Nephron (organoid): ENCODE results near the gene LLGL2.

Experiments
- H3K27ac Mint-ChIP-seq, 3 experiments: 2 replicates each; pipeline ENCODE4 v1.8.0; 2020; ENCODE audit warnings: mixed read lengths in 3 of 3, mild to moderate bottlenecking in 2 of 3, moderate library complexity in 1 of 3
- H3K27me3 Mint-ChIP-seq: 2 replicates; pipeline ENCODE4 v1.8.0; 2021; ENCODE audit warnings: low read depth, mild to moderate bottlenecking, moderate library complexity, mixed read lengths
- H3K36me3 Mint-ChIP-seq: 2 replicates; pipeline ENCODE4 v1.8.0; 2020; ENCODE audit warnings: low read depth, mixed read lengths
- H3K4me1 Mint-ChIP-seq: 2 replicates; pipeline ENCODE4 v1.8.0; 2020; ENCODE audit warnings: mixed read lengths
- H3K4me3 Mint-ChIP-seq, 3 experiments: 2 replicates each; pipeline ENCODE4 v1.8.0; 2020; ENCODE audit warnings: mild to moderate bottlenecking in 3 of 3, mixed read lengths in 3 of 3, moderate library complexity in 2 of 3
- H3K9me3 Mint-ChIP-seq: 2 replicates; pipeline ENCODE4 v1.8.0; 2020; ENCODE audit warnings: mixed read lengths
- CTCF ChIP-seq, 3 experiments: fragments of 200-600 bp; sonication (generic); IDR thresholded peaks; one replicate each; pipeline ENCODE4 v1.5.0; 2021; ENCODE audit warnings: antibody characterized with exemption in 3 of 3; ENCODE audit not compliant: unreplicated experiment in 3 of 3

Gene LLGL2

DNA sequence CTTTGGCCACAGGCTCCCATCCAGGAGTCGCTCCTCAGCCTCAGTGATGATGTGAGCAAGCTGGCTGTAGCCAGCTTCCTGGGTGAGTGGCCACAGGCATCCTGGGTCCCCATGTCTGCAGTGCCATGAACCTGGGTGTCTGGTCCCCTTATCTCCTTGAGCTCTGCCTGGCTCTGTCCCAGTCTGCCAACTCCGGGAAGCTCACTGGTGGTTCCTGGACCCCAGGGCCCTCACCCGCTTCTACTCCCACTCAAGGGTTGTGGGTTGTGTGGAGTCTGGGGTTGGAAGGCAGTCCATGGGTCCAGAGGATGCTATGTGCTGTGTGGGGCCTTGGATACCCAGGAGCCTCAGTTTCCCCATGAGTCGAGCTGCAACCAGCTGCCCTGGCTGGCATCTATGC lies 96.0 kb downstream of the LLGL2 start:
- Mint-ChIP-seq H3K36me3 (no peaks in the 10 kb centered on the region), H3K4me1 (peaks cover 10% of the 10 kb centered on the region), H3K9me3 (no peaks in the 10 kb centered on the region), H3K4me3 (no peak overlapping the region), H3K27me3 (no peaks in the 10 kb centered on the region), H3K27ac (no peak overlapping the region)
- no peak for TF ChIP-seq CTCF (IDR thresholded peaks at IDR 0.05; ENCODE audit: unreplicated experiment in 3 of 3)

- Mint-ChIP-seq H3K27me3 (no peaks in the 10 kb centered on the region), H3K27ac (peak overlapping the region in 2 of 3 experiments; percentile 9 to 15), H3K9me3 (no peaks in the 10 kb centered on the region), H3K4me1 (peaks cover 10% of the 10 kb centered on the region), H3K36me3 (no peaks in the 10 kb centered on the region), H3K4me3 (no peak overlapping the region)
- no peak for TF ChIP-seq CTCF (IDR thresholded peaks at IDR 0.05; ENCODE audit: unreplicated experiment in 3 of 3)
Observed at GRCh38 chr17:75622076-75622475, 96.6 kb downstream of the LLGL2 start.

- Mint-ChIP-seq H3K9me3 (no peaks in the 10 kb centered on the region), H3K27me3 (no peaks in the 10 kb centered on the region), H3K4me3 (no peak overlapping the region), H3K27ac (peak overlapping the region in 1 of 3 experiments; percentile 15), H3K4me1 (peaks cover 10% of the 10 kb centered on the region), H3K36me3 (no peaks in the 10 kb centered on the region)
- TF ChIP-seq CTCF (IDR thresholded peaks at IDR 0.05; ENCODE audit: unreplicated experiment in 3 of 3) = no peak
Observed at GRCh38 chr17:75622771-75623273, 97.3 kb downstream of the LLGL2 start.

- Mint-ChIP-seq H3K9me3 (no peaks in the 10 kb centered on the region), H3K4me3 (no peak overlapping the region), H3K4me1 (peaks cover 10% of the 10 kb centered on the region), H3K27ac (no peak overlapping the region), H3K27me3 (no peaks in the 10 kb centered on the region), H3K36me3 (no peaks in the 10 kb centered on the region)
- TF ChIP-seq CTCF (IDR thresholded peaks at IDR 0.05; ENCODE audit: unreplicated experiment in 3 of 3) = no peak
Observed at GRCh38 chr17:75623386-75623785, 97.9 kb downstream of the LLGL2 start.

DNA sequence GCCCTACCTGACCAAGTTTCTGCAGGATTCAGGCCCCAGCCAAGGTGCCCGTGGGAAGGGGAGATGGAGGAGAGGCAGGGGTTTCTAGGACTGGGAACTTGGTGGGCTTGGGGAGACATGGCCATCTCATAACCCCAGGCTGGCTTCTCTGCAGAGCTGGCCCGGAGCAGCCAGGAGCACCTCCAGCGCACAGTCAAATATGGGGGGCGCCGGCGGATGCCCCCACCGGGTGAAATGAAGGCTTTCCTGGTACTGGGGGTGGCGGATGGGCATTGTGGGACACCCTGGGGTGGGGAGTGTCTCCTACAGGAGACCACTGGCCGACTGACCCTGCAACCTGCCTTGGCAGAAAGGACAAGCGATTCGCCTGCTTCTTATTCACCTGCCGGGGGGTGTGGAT lies 98.5 kb downstream of the LLGL2 start:
- H3K4me3 Mint-ChIP-seq = no peak overlapping the region

More for the DNA sequence above, 98.5 kb downstream of the LLGL2 start:
- Mint-ChIP-seq H3K27ac (no peak overlapping the region), H3K4me1 (peaks cover 10% of the 10 kb centered on the region), H3K36me3 (no peaks in the 10 kb centered on the region), H3K27me3 (no peaks in the 10 kb centered on the region), H3K9me3 (no peaks in the 10 kb centered on the region)
- no peak for TF ChIP-seq CTCF (IDR thresholded peaks at IDR 0.05; ENCODE audit: unreplicated experiment in 3 of 3)
